ENCODE measurements around the gene MUC16.

MUC16 gene

DNA sequence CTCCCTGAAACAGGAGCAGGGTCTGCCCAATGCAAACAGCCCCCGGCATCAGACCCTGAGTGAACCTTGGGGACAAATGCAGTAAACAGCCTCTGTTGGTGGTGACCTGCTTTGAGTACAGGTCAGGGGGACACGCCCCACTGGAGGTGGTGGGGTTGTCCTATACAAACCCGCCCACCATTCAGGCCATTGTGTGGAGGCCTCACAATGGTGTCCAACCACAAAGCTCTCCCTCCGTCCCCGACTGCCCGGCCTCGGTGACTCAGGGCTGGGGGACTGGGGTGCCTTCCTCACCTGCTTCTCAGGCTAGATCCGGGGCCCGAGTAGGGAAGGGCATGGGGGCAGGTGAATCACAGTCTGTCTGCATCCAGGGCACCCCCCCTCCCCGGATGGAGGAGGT lies 1.5 kb downstream of the MUC16 start:
- TF ChIP-seq, protein P1, sequence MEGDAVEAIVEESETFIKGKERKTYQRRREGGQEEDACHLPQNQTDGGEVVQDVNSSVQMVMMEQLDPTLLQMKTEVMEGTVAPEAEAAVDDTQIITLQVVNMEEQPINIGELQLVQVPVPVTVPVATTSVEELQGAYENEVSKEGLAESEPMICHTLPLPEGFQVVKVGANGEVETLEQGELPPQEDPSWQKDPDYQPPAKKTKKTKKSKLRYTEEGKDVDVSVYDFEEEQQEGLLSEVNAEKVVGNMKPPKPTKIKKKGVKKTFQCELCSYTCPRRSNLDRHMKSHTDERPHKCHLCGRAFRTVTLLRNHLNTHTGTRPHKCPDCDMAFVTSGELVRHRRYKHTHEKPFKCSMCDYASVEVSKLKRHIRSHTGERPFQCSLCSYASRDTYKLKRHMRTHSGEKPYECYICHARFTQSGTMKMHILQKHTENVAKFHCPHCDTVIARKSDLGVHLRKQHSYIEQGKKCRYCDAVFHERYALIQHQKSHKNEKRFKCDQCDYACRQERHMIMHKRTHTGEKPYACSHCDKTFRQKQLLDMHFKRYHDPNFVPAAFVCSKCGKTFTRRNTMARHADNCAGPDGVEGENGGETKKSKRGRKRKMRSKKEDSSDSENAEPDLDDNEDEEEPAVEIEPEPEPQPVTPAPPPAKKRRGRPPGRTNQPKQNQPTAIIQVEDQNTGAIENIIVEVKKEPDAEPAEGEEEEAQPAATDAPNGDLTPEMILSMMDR (conservative IDR thresholded peaks at IDR 0.05) = no peak
- no peak overlapping the region for H3K27ac ChIP-seq

DNA sequence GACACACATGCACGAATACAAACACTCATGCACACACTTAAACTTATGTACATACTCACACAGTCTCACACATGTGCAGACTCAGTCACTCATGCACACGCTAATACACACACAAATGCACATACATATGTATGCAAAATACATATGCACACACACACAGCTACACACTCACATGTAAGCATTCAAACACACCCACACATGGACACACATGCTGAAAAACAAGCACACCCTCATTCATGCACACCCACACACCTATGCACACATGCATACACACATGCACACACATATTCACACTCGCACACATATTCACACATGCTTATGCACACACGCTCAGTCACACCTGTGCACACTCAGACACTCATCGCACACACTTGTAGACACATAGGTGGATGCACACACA lies 9.3 kb downstream of the MUC16 start:
- H3K27ac ChIP-seq = no peak overlapping the region
- TF ChIP-seq, protein P1 (conservative IDR thresholded peaks at IDR 0.05) = no peak

DNA sequence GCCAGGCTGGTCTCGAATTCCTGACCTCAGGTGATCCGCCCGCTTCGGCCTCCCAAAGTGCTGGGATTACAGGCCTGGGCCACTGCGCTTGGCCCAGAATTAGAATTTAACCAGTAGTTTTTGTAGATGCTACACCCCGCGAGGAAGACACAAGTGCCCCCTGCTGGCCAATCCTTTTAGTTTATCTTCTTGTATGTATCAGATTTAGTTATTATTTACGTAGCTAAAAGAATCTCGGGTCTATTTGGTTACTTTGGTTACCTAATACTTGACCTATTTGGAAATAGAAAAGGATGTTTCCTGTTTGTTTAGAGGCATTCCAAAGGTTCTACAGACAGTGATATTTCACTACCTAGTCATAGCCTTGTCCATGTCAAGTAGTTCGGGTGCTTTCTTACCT lies 22.0 kb downstream of the MUC16 start:
- no peak overlapping the region for H3K27ac ChIP-seq
- TF ChIP-seq, protein P1 (conservative IDR thresholded peaks at IDR 0.05) = peak; percentile 21; the same call in 1 of the 2 replicates

DNA sequence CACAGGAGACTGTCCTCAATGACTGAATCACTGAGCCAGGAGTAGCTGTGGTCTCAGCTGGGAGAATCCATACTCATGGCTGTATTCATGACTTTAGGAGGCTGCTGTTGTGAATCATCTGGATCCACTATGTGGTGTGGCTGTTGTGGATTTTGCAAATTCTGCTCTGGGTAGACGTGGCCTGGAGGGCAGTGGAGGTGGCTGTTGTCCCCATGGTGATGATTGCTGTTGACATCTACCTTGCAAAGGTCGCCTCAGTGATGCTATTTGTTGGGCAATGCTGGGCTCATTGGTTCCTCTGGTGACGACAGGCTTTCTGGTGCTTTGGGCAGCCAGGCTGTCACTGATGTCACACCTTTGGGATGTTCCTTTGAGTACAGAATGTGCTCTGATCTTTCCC lies 23.9 kb downstream of the MUC16 start:
- TF ChIP-seq, protein P1 (conservative IDR thresholded peaks at IDR 0.05) = no peak
- H3K27ac ChIP-seq = no peak overlapping the region

DNA sequence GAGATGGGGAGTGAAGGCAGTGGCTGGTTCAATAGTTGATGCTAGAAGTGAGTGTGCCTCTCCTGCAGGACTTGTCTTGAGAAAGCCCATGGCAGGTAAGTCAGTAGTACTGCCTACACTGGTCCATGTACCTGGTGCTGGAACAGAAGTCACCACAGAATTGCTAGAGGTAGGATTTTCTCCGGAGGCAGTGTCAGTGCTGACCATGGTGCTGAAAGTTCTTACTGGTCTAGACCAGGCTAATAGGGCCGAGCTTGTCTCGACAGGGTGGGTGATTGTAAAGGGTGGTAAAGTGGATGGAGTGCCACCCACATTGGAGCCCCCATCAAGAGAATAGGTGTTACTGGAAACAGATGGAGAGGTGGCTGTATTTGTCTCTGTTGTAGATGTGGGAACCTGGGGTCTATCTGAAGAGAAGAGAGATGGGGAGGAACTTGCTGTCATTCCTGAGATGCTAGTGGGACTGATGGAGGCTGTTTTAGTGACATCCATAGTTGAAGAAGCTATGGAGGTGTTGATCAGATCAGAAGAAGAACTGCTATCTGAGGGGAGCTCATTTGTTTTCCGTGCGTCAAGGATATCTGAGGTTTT lies 36.6 kb downstream of the MUC16 start:
- no peak overlapping the region for H3K27ac ChIP-seq
- TF ChIP-seq, protein P1 (conservative IDR thresholded peaks at IDR 0.05) = no peak

DNA sequence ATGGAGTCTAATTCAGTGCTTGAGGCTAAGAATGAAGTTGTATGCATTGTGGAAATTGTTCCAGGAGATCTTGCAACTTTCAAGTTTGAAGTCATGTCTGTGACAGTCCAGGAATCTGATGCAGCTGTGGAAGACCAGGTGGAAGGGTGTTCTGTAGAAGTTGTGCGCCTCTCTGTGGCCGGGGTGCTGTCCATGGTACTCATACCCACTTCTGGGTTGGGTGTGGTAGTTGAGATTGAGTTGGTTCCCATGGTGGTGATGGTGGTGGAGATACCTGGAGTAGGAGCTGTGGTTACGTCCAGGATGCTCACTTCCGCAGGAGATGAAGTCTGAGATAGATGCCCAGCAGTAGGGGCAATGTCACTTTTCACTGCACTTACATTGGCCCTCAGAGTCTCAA lies 44.3 kb downstream of the MUC16 start:
- TF ChIP-seq, protein P1 (conservative IDR thresholded peaks at IDR 0.05) = no peak
- H3K27ac ChIP-seq = no peak overlapping the region
